Gastrocnemius medialis (tissue), 4 donors: Measurements from ENCODE around the gene PAPSS1.

ENCODE experiments used
- POLR2A ChIP-seq, 2 donors: fragments of 450-650 bp; IDR thresholded peaks; one replicate each; pipeline ENCODE4 v1.6.1; 2017; ENCODE audit warnings: antibody characterized with exemption in 2 of 2, mild to moderate bottlenecking in 2 of 2, moderate library complexity in 2 of 2
- TF ChIP-seq, protein P1 (sequence below), 5 experiments: fragments of 450-650 bp in 3 of 5; fragments of 200-600 bp in 2 of 5; sonication (generic) in 2 of 5; IDR thresholded peaks in 4 of 5; conservative IDR thresholded peaks in 1 of 5; 1 replicate in 4 of 5; 2 replicates in 1 of 5; pipeline ENCODE4 v1.5.1; 2016 to 2019; ENCODE audit warnings: antibody characterized with exemption in 5 of 5, mild to moderate bottlenecking in 3 of 5, moderate library complexity in 3 of 5

GRCh38 chr4:107589269-107589668 is 130.8 kb downstream of the PAPSS1 start:
- no peak for TF ChIP-seq POLR2A (IDR thresholded peaks at IDR 0.05)
- TF ChIP-seq, protein P1, sequence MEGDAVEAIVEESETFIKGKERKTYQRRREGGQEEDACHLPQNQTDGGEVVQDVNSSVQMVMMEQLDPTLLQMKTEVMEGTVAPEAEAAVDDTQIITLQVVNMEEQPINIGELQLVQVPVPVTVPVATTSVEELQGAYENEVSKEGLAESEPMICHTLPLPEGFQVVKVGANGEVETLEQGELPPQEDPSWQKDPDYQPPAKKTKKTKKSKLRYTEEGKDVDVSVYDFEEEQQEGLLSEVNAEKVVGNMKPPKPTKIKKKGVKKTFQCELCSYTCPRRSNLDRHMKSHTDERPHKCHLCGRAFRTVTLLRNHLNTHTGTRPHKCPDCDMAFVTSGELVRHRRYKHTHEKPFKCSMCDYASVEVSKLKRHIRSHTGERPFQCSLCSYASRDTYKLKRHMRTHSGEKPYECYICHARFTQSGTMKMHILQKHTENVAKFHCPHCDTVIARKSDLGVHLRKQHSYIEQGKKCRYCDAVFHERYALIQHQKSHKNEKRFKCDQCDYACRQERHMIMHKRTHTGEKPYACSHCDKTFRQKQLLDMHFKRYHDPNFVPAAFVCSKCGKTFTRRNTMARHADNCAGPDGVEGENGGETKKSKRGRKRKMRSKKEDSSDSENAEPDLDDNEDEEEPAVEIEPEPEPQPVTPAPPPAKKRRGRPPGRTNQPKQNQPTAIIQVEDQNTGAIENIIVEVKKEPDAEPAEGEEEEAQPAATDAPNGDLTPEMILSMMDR (IDR thresholded peaks at IDR 0.05 in 4 of 5, conservative IDR thresholded peaks at IDR 0.05 in 1 of 5), result no peak
